H1 (cell line): ENCODE measurements around the gene SLC2A5. TPM values are rescaled to one million over a fixed set of nuclear protein-coding genes. Genes with fewer than 3 reads are reported as not detected.

Experiments
- CHD7 ChIP-seq: fragments of 300-600 bp; sonication (generic); IDR thresholded peaks from 2 replicates; pipeline ENCODE4 v1.7.1; 2012; ENCODE audit warnings: low read length, moderate library complexity, mild to moderate bottlenecking, inconsistent platforms; ENCODE audit not compliant: insufficient replicate concordance
- EGR1 ChIP-seq: IDR thresholded peaks from 2 replicates; pipeline ENCODE4 v1.6.1; 2011; ENCODE audit warnings: low read depth, low read length, borderline replicate concordance
- KDM5A ChIP-seq: fragments of 200-600 bp; IDR thresholded peaks from 2 replicates; pipeline ENCODE4 v1.7.1; 2012; ENCODE audit warnings: mild to moderate bottlenecking, low read length, inconsistent platforms, mixed read lengths
- polyA plus RNA-seq, 7 experiments: library from polyadenylated mRNA; depleted of rRNA in 3 of 7; stranded (reverse) in 5 of 7; unstranded in 2 of 7; fragments of >200 nt in 5 of 7; fragments of 200-250 nt in 2 of 7; gene quantifications; 1 replicate in 5 of 7; 2 replicates in 1 of 7; 4 replicates in 1 of 7; pipeline versions ENCODE4 v1.2.1 to v1.2.3, GENCODE V29; 2011 to 2013; ENCODE audit warnings: missing spikeins in 2 of 7, mixed read lengths in 2 of 7
- total RNA-seq: library from RNA; stranded (reverse); fragmentation: NEBNext Ultra II Directional; extraction: Animal tissue kit (Norgen Biotek cat#: 25700); gene quantifications from 2 replicates; pipeline ENCODE4 v1.2.1, GENCODE V29; 2021

SLC2A5 gene
- total and polyA plus RNA-seq, 2 of the 8 experiments (the other 6 are each of a cell fraction or from before 2014, with no cell fraction given), result 0.12 TPM; not detected in 1

GRCh38 chr1:8986814-8987190 is 82.6 kb downstream of the SLC2A5 start (continued):
- TF ChIP-seq CHD7 (no peak), KDM5A (no peak), EGR1 (no peak)
- TF ChIP-seq, all 59 proteins: peak for 0
